ENCODE data around the gene HHLA2. TPM values are rescaled to one million over a fixed set of nuclear protein-coding genes. Genes with fewer than 3 reads are reported as not detected.

Gene HHLA2
- total and polyA plus RNA-seq, 2 experiments from 2014 or later = not detected

GRCh38 chr3:108295421-108296175, 750 bp upstream of the HHLA2 start:
- Mint-ChIP-seq H3K9me3 (no peaks in the 10 kb centered on the region), H3K27ac (no peak overlapping the region), H3K4me1 (peaks cover 9% of the 10 kb centered on the region), H3K4me3 (no peak overlapping the region), H3K27me3 (ENCODE audit: insufficient read depth, low read depth, poor library complexity) (no peaks in the 10 kb centered on the region), H3K36me3 (ENCODE audit: low read depth) (no peaks in the 10 kb centered on the region)
- TF ChIP-seq ETS1 (IDR thresholded peaks at IDR 0.05) (no peak), NANOG (IDR thresholded peaks at IDR 0.05; ENCODE audit: borderline replicate concordance) (no peak), STAT1 (IDR thresholded peaks at IDR 0.05; ENCODE audit: unreplicated experiment) (no peak), REST (IDR thresholded peaks at IDR 0.05; ENCODE audit: unreplicated experiment) (no peak), CREB1 (CRISPR knock-in tag; IDR thresholded peaks at IDR 0.05; ENCODE audit: low read depth) (no peak), ZNF331 (CRISPR knock-in tag; IDR thresholded peaks at IDR 0.05; ENCODE audit: low read depth) (no peak), POLR2AphosphoS5 (IDR thresholded peaks at IDR 0.05; ENCODE audit: low read depth) (no peak), ZNF462 (CRISPR knock-in tag; IDR thresholded peaks at IDR 0.05) (no peak), ZNF114 (CRISPR knock-in tag; IDR thresholded peaks at IDR 0.05) (no peak), EZH2 (IDR thresholded peaks at IDR 0.05; ENCODE audit: low read depth, unreplicated experiment) (no peak)
- H3K36me3 ChIP-seq (ENCODE audit: insufficient read depth) = no peaks in the 10 kb centered on the region
- ATAC-seq (no peak), DNase-seq (ENCODE audit: low spot score) (no peak)
- no peak overlapping the region for H3K27ac ChIP-seq (ENCODE audit: low read depth)
- no peaks in the 10 kb centered on the region for H3K4me1 ChIP-seq (ENCODE audit: insufficient read depth)
- no peaks in the 10 kb centered on the region for H3K79me2 ChIP-seq (replicated peaks; ENCODE audit: insufficient read depth)
- H3K27me3 ChIP-seq (ENCODE audit: insufficient read depth) = no peaks in the 10 kb centered on the region
- H3K9me2 ChIP-seq (ENCODE audit: insufficient read depth) = peaks cover 4% of the 10 kb centered on the region; the same call in 1 of the 2 replicates
- H3F3A ChIP-seq (replicated peaks; ENCODE audit: low read depth) = no peaks in the 10 kb centered on the region
- H4K20me1 ChIP-seq (replicated peaks; ENCODE audit: insufficient read depth) = no peaks in the 10 kb centered on the region
- no peak overlapping the region for H3K4me3 ChIP-seq
- no peak overlapping the region; the same call in 1 of the 2 replicates for H2AFZ ChIP-seq
- H3K4me2 ChIP-seq = no peak overlapping the region

Measured in GM23338 (cell line).